DOHH2 (cell line): ENCODE measurements around the gene BCL2L13.
"Not testable (repeated sequence)": the region's sequence is repeated elsewhere in the genome, so short reads cannot be mapped to it uniquely, and the experiment has no call there.

Experiments
- H3F3A ChIP-seq: fragments of 200-600 bp; sonication (generic), shearing (Covaris generic); 2 replicates; pipeline ENCODE4 v1.6.0; 2016; ENCODE audit warnings: antibody characterized with exemption, mild to moderate bottlenecking; ENCODE audit not compliant: control insufficient read depth, insufficient read depth
- H3K27ac ChIP-seq: fragments of 200-600 bp; sonication (generic); 2 replicates; pipeline ENCODE4 v1.5.1; 2014; ENCODE audit warnings: low read depth, mild to moderate bottlenecking, low read length, moderate library complexity
- H3K27me3 ChIP-seq: fragments of 200-600 bp; sonication (generic); 2 replicates; pipeline ENCODE4 v1.6.1; 2014; ENCODE audit warnings: mild to moderate bottlenecking, low read length, mixed read lengths; ENCODE audit not compliant: control insufficient read depth
- H3K36me3 ChIP-seq: fragments of 200-600 bp; sonication (generic); 2 replicates; pipeline ENCODE4 v1.6.1; 2014; ENCODE audit warnings: mild to moderate bottlenecking, low read length, moderate library complexity, mixed read lengths; ENCODE audit not compliant: control insufficient read depth
- H3K4me1 ChIP-seq: fragments of 200-600 bp; sonication (generic); 2 replicates; pipeline ENCODE4 v1.6.1; 2014; ENCODE audit warnings: mild to moderate bottlenecking, low read length, mixed read lengths; ENCODE audit not compliant: control insufficient read depth
- H3K4me2 ChIP-seq: fragments of 200-600 bp; sonication (generic); 2 replicates; pipeline ENCODE4 v1.6.0; 2014; ENCODE audit warnings: mild to moderate bottlenecking, low read length, moderate library complexity
- H3K4me3 ChIP-seq: fragments of 200-600 bp; sonication (generic); 2 replicates; pipeline ENCODE4 v1.5.1; 2014; ENCODE audit warnings: mild to moderate bottlenecking, low read length, mixed read lengths
- H3K79me2 ChIP-seq: fragments of 200-600 bp; sonication (generic); 2 replicates; pipeline ENCODE4 v1.6.1; 2014; ENCODE audit warnings: mild to moderate bottlenecking, low read length, mixed read lengths; ENCODE audit not compliant: control insufficient read depth
- H3K9me2 ChIP-seq: fragments of 200-600 bp; sonication (generic); replicated peaks from 2 replicates; pipeline ENCODE4 v1.6.1; 2014; ENCODE audit warnings: mild to moderate bottlenecking, low read length, mixed read lengths; ENCODE audit not compliant: control insufficient read depth
- H3K9me3 ChIP-seq: fragments of 200-600 bp; sonication (generic); 2 replicates; pipeline ENCODE4 v1.6.1; 2014; ENCODE audit warnings: antibody characterized with exemption, low read length, mixed read lengths; ENCODE audit not compliant: control insufficient read depth, insufficient read depth
- H4K20me1 ChIP-seq: fragments of 200-600 bp; sonication (generic); 2 replicates; pipeline ENCODE4 v1.6.0; 2014; ENCODE audit warnings: low read depth, mild to moderate bottlenecking, antibody characterized with exemption, low read length, moderate library complexity; ENCODE audit not compliant: control insufficient read depth, insufficient read depth
- EZH2phosphoT487 ChIP-seq: fragments of 200-600 bp; sonication (generic); IDR thresholded peaks from 2 replicates; pipeline ENCODE4 v1.6.1; 2017; ENCODE audit warnings: borderline replicate concordance, mild to moderate bottlenecking, antibody characterized with exemption, low read length, moderate library complexity, mixed read lengths
- TF ChIP-seq, protein P1 (sequence below): fragments of 200-600 bp; sonication (generic); IDR thresholded peaks from one replicate; pipeline ENCODE4 v1.5.1; 2014; ENCODE audit warnings: antibody characterized with exemption, mild to moderate bottlenecking, low read depth, low read length; ENCODE audit not compliant: poor library complexity, severe bottlenecking

BCL2L13 gene

DNA sequence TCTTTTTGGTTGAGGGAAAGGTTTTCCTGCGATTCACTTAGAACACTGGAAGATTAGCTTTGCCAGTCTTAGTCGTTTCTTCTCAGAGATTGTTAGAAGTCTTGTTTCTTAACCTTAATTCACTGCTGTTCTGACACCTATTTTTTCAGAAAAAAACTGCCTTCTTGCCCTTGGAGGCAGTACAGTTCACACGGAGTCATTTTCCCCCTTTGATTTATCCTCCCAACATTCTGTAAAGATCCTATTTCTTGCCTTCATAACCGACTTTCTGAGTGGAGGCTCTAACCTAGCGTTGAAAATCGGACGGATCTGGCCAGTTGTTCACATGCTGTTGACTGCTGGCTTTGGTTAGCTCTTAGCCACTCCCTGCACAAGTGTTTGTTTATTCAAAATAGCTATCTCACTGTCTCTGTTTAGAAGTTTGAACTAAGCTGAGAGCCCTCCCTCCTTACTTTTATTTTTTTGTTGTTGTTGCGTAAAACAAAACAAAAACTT lies 737 bp downstream of the BCL2L13 start:
- no peak for TF ChIP-seq EZH2phosphoT487
- TF ChIP-seq, protein P1, sequence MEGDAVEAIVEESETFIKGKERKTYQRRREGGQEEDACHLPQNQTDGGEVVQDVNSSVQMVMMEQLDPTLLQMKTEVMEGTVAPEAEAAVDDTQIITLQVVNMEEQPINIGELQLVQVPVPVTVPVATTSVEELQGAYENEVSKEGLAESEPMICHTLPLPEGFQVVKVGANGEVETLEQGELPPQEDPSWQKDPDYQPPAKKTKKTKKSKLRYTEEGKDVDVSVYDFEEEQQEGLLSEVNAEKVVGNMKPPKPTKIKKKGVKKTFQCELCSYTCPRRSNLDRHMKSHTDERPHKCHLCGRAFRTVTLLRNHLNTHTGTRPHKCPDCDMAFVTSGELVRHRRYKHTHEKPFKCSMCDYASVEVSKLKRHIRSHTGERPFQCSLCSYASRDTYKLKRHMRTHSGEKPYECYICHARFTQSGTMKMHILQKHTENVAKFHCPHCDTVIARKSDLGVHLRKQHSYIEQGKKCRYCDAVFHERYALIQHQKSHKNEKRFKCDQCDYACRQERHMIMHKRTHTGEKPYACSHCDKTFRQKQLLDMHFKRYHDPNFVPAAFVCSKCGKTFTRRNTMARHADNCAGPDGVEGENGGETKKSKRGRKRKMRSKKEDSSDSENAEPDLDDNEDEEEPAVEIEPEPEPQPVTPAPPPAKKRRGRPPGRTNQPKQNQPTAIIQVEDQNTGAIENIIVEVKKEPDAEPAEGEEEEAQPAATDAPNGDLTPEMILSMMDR: no peak
- peaks cover 17% of the 10 kb centered on the region for H3K4me1 ChIP-seq
- no peaks in the 10 kb centered on the region for H4K20me1 ChIP-seq
- no peaks in the 10 kb centered on the region for H3K9me3 ChIP-seq
- no peaks in the 10 kb centered on the region for H3K9me2 ChIP-seq
- H3K4me3 ChIP-seq: peak overlapping the region; percentile 79
- H3F3A ChIP-seq: no peaks in the 10 kb centered on the region
- peak overlapping the region; percentile 86 for H3K4me2 ChIP-seq
- peaks cover 17% of the 10 kb centered on the region for H3K36me3 ChIP-seq
- peak overlapping the region; percentile 74 for H3K27ac ChIP-seq
- H3K27me3 ChIP-seq: no peaks in the 10 kb centered on the region
- H3K79me2 ChIP-seq: peaks cover 53% of the 10 kb centered on the region

DNA sequence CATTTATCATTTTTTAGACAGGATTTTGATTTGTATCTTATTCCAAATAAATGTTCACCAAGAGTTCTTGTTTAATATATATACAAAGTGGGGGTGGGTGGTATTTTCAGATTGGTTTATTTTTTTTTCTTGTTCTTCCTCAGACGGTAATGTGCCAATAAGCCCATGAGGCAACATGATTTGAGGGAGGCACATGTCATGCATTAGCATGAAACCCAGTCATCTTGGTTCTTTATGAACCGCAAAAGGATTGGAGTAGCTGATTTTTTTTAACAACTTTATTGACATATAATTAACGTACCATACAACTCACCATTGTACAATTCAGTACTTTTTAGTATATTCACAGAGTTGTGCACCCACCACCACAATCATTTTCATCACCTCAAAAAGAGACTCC lies 2.7 kb downstream of the BCL2L13 start:
- no peak overlapping the region for H3K4me3 ChIP-seq
- H3K4me2 ChIP-seq: no peak overlapping the region
- H3K4me1 ChIP-seq: peaks cover 17% of the 10 kb centered on the region
- no peak overlapping the region for H3K27ac ChIP-seq
- H3F3A ChIP-seq: no peaks in the 10 kb centered on the region
- peaks cover 65% of the 10 kb centered on the region for H3K79me2 ChIP-seq
- H3K36me3 ChIP-seq: peaks cover 17% of the 10 kb centered on the region
- no peaks in the 10 kb centered on the region for H3K9me2 ChIP-seq
- peaks cover 3% of the 10 kb centered on the region; the same call in 1 of the 2 replicates for H4K20me1 ChIP-seq
- H3K9me3 ChIP-seq: no peaks in the 10 kb centered on the region
- no peak for TF ChIP-seq EZH2phosphoT487
- TF ChIP-seq, protein P1: no peak
- no peaks in the 10 kb centered on the region for H3K27me3 ChIP-seq

DNA sequence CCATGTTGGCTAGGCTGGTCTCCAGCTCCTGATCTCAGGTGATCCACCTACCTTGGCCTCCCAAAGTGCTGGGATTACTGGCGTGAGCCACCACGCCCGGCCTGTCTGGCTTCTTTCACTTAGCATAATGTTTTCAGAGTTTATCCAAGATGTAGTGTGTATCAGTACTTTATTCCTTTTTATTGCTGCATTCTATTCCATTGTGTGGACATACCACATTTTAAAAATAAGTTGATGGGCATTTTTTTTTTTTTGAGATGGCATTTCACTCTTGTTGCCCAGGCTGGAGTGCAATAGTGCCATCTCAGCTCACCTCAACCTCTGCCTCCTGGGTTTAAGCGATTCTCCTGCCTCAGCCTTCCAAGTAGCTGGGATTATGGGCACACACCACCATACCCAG lies 3.8 kb downstream of the BCL2L13 start:
- not testable (repeated sequence) for H3K9me2 ChIP-seq, H3F3A ChIP-seq, H3K4me3 ChIP-seq, H3K27me3 ChIP-seq, H3K9me3 ChIP-seq, H4K20me1 ChIP-seq, H3K27ac ChIP-seq, H3K4me2 ChIP-seq
- H3K79me2 ChIP-seq: peaks cover 70% of the 10 kb centered on the region
- H3K36me3 ChIP-seq: peaks cover 18% of the 10 kb centered on the region
- peaks cover 15% of the 10 kb centered on the region for H3K4me1 ChIP-seq

DNA sequence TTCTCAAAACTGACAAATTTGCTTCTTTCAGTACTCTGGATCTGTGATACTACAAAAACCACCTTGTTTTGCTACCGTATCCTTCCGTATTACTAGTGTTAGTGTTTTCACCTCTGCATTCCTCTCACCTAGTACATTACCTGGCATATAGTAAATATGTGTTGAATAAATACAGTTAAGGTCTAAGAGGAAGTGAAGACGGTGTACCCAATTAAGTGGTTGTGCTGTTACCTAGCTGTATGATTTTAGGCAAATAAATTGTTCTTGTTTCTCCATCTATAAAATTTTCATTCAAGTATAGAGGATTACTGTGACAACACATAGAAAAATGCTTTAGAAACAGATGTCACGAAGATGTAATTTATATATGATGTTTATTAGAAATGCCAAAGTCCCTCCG lies 8.9 kb downstream of the BCL2L13 start:
- H3K36me3 ChIP-seq: peaks cover 8% of the 10 kb centered on the region
- no peaks in the 10 kb centered on the region for H3F3A ChIP-seq
- H3K79me2 ChIP-seq: peaks cover 61% of the 10 kb centered on the region
- no peaks in the 10 kb centered on the region for H3K9me3 ChIP-seq
- H3K9me2 ChIP-seq: no peaks in the 10 kb centered on the region
- H3K4me2 ChIP-seq: no peak overlapping the region
- peaks cover 3% of the 10 kb centered on the region; the same call in 1 of the 2 replicates for H4K20me1 ChIP-seq
- no peak overlapping the region for H3K27ac ChIP-seq
- TF ChIP-seq, protein P1: no peak
- no peak for TF ChIP-seq EZH2phosphoT487
- H3K4me3 ChIP-seq: no peak overlapping the region
- no peaks in the 10 kb centered on the region for H3K27me3 ChIP-seq
- no peaks in the 10 kb centered on the region for H3K4me1 ChIP-seq
